T47D (cell line): ENCODE measurements around the gene ZNF207.

ENCODE experiments used
- DNase-seq, 2 experiments: peaks; one replicate each; pipeline versions ENCODE4 v3.0.0 to v3.0.0-alpha.2; 2011 to 2012; ENCODE audit warnings: low read depth in 1 of 2, low spot score in 1 of 2
- JUND ChIP-seq: IDR thresholded peaks from 2 replicates; pipeline ENCODE4 v1.6.1; 2012; ENCODE audit warnings: low read depth
- in situ Hi-C: cut with HindIII; loops from 2 replicates; pipeline ENCODE4 v1.10.0; 2016; ENCODE audit warnings: low sequenced_read_pairs, low pct_unique_long_range_greater_than_20kb

The ZNF207 gene

GRCh38 chr17:32320847-32321246 is 29.1 kb upstream of the ZNF207 start:
- in situ Hi-C loops = no loop called here

GRCh38 chr17:32323046-32323445 is 26.9 kb upstream of the ZNF207 start:
- TF ChIP-seq JUND = no peak
- in situ Hi-C loops = no loop called here
- no peak for DNase-seq

More at GRCh38 chr17:32320847-32321246, 29.1 kb upstream of the ZNF207 start:
- no peak for DNase-seq
- TF ChIP-seq JUND = no peak

GRCh38 chr17:32323811-32324491 is 26.0 kb upstream of the ZNF207 start:
- in situ Hi-C loops = no loop called here
- DNase-seq = no peak
- TF ChIP-seq JUND = no peak

- TF ChIP-seq JUND = no peak
- in situ Hi-C loops = no loop called here
- no peak for DNase-seq
Observed at GRCh38 chr17:32327911-32328310, 22.0 kb upstream of the ZNF207 start.

GRCh38 chr17:32330147-32330546 is 19.8 kb upstream of the ZNF207 start:
- no peak for TF ChIP-seq JUND
- no peak for DNase-seq
- in situ Hi-C loops = no loop called here

- no peak for DNase-seq
- in situ Hi-C loops = no loop called here
- no peak for TF ChIP-seq JUND
Observed at GRCh38 chr17:32331243-32332040, 18.5 kb upstream of the ZNF207 start.

GRCh38 chr17:32333187-32333586 is 16.8 kb upstream of the ZNF207 start:
- in situ Hi-C loops = no loop called here
- no peak for DNase-seq
- no peak for TF ChIP-seq JUND

GRCh38 chr17:32335046-32335445 is 14.9 kb upstream of the ZNF207 start:
- no peak for TF ChIP-seq JUND
- in situ Hi-C loops = no loop called here
- DNase-seq = no peak

- TF ChIP-seq JUND = no peak
- DNase-seq = no peak
- in situ Hi-C loops = no loop called here
Observed at GRCh38 chr17:32335687-32336086, 14.3 kb upstream of the ZNF207 start.

- in situ Hi-C loops = no loop called here
- TF ChIP-seq JUND = no peak
- DNase-seq = peak in 1 of 2 experiments; percentile 70
Observed at GRCh38 chr17:32341141-32341856, 8.7 kb upstream of the ZNF207 start.

- DNase-seq = peak; percentile 56 to 89
- in situ Hi-C loops = no loop called here
- no peak for TF ChIP-seq JUND
Observed at GRCh38 chr17:32341857-32342602, 7.9 kb upstream of the ZNF207 start, which contains the start of gene C17orf75. Gene C17orf75, minus strand, starts transcription at chr17:32342173. Its CDS starts 34 bp downstream, at chr17:32342139.
